Muscle of arm (tissue), 14 donors: Measurements from ENCODE around the gene ACTRT3. TPM values are rescaled to one million over a fixed set of nuclear protein-coding genes. Genes with fewer than 3 reads are reported as not detected.

Experiments
- DNase-seq: peaks from one replicate; pipeline ENCODE4 v3.0.0-alpha.2; 2013
- long read RNA-seq, 11 donors: transcript quantifications; one replicate each; lab custom pipeline, GENCODE V29; 2026
- polyA plus RNA-seq, 12 donors: library from polyadenylated mRNA; unstranded; fragments of 120-200 nt; gene quantifications; one replicate each; pipeline ENCODE4 v1.2.1, GENCODE V29; 2013; ENCODE audit not compliant: insufficient read length in 12 of 12

Gene ACTRT3
- 1 to 10 TPM in 10 of 12 donors, not detected in 2; 2.5 to 4.2 (median 3.1) TPM for polyA plus RNA-seq
- long read RNA-seq, donor 1, partial matches to known transcripts, result 0 of 4 reads
- long read RNA-seq, donor 1, other reads (novel, unspliced or antisense), result 0 of 4 reads
- long read RNA-seq, donor 2, partial matches to known transcripts, result 0 of 2 reads
- long read RNA-seq, donor 2, other reads (novel, unspliced or antisense), result 0 of 2 reads
- long read RNA-seq, donor 3, partial matches to known transcripts, result 0 of 1 reads
- long read RNA-seq, donor 3, other reads (novel, unspliced or antisense), result 0 of 1 reads
- long read RNA-seq, donor 4, partial matches to known transcripts, result 0 of 1 reads
- long read RNA-seq, donor 4, other reads (novel, unspliced or antisense), result 0 of 1 reads
- long read RNA-seq, donor 5, partial matches to known transcripts, result 0 of 1 reads
- long read RNA-seq, donor 5, other reads (novel, unspliced or antisense), result 0 of 1 reads
- long read RNA-seq, donor 6, partial matches to known transcripts, result 0 of 3 reads
- long read RNA-seq, donor 6, other reads (novel, unspliced or antisense), result 0 of 3 reads
- long read RNA-seq, donor 7, result 0 reads
- long read RNA-seq, donor 8, partial matches to known transcripts, result 0 of 2 reads
- long read RNA-seq, donor 8, other reads (novel, unspliced or antisense), result 0 of 2 reads
- long read RNA-seq, donor 9, partial matches to known transcripts, result 0 of 2 reads
- long read RNA-seq, donor 9, other reads (novel, unspliced or antisense), result 0 of 2 reads
- long read RNA-seq, donor 10, partial matches to known transcripts, result 0 of 2 reads
- long read RNA-seq, donor 10, other reads (novel, unspliced or antisense), result 0 of 2 reads
- long read RNA-seq, donor 11, partial matches to known transcripts, result 0 of 2 reads
- long read RNA-seq, donor 11, other reads (novel, unspliced or antisense), result 0 of 2 reads

DNA sequence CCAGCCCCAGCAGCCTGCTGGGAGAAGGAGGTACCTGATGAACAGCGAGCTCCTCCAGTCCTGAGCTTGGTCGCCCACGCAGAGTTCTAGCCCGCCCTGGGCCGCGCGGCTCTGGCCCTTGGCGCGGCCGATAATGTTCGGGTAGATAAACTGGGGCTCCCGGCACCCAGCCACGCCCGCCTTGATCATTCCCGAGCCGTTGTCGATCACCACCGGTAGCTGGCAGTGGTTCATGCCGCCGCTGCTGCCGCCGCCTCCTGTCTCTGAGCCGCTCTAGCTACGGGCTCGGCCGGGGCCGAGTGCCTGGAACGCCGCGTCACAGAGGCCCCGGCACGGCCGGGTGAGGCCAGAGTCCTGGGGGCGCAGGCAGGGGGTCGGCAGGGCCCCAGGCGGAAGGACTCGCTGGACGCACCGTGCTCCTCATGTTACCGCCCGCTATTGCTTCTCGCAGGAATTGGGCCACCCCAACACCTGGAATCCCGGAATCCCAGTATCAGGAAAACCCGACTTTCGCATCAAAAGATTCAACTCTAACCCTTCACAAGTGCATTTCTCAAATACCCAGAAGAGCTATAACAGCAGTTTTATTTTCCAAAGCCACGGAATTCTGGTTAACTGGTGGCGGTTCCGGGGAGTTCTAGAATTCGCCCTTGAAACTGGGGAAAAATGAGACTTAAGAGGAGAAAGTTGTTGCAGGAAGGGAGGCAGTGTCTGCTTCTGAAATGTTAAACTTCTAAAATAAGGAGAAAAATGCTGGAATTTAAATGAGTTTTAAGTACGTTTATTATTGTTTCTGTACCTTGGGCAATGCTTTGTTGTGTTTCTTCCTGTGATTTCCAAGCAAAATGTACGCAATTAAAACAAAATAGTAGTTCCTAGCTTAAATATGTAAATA is at the start of gene ACTRT3:
TSS of gene ACTRT3 (minus strand) at position 275 of the 895 bp plus-strand sequence. CDS start at position 234, 41 bp downstream.
- peak; percentile 72 for DNase-seq

GRCh38 chr3:169818316-169818715 is 49.0 kb upstream of the ACTRT3 start:
- DNase-seq, result no peak

DNA sequence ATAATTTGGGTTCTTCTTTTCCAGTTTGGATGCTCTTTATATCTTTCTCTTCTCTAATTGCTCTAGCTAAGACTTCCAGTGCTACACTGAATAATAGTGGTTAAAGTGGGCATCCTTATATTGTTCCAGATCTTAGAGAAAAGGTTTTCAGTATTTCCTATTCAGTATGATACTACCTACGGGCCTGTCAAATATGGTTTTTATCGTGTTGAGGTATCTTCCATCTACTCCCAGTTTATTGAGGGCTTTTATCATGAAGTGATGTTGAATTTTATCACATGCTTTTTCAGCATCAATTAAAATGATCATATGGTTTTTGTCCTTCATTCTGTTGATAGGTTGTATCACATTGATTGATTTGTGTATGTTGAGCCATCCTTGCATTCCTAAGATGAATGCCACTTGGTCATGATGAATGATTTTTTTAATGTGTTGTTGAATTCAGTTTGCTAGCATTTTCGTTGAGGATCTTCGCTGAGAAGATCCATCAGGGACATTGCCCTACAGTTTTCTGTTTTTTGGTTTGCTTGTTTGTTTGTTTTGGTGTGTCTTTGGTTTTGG is 46.3 kb upstream of the ACTRT3 start:
- no peak for DNase-seq

DNA sequence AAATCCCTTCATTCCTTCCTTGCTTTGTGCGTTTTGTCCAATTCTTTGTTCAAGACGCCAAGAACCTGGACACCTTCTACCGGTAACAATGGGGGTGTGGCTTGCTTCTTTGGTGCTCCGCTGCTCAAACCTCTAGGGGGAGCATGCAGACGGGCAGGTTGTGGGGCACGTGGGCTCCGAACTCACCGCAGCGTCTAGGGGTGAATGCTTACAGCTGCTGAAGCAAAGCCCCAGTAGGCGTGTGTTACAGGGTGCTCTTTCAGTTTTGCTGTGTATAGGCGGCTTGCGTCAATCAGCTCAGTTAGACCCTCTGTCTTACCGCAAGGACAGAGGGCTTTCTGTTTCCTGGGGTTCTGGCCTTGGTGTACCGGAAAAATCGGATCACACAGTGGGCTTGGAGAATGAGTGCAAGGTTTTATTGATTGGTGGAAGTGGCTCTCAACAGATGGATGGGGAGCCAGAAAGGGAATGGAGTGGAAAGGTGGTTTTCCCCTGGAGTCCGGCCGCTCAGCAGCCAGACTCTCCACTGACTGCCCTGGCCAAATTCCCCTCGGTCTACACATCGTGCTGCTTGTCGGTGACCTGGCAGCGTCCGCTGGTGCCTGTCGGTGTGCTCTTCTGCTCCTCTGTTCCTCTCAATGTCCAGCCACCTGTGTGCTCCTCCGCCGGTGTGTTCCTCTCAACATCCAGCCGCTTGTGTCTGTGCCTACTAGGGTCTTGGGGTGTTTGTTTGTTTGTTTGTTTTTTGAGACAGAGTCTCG is 44.6 kb upstream of the ACTRT3 start:
- DNase-seq, result no peak

- DNase-seq, result no peak
Measured at GRCh38 chr3:169813278-169813677, 43.9 kb upstream of the ACTRT3 start.

GRCh38 chr3:169812332-169813235 is 43.2 kb upstream of the ACTRT3 start, which contains the start of the genes LRRC34 and LRRIQ4:
LRRC34 (minus strand) TSS chr3:169812904; CDS start chr3:169812548, 356 bp downstream.
LRRIQ4 (plus strand) TSS chr3:169812870; CDS start chr3:169821922, 9,052 bp downstream.
- peak; percentile 74 for DNase-seq

DNA sequence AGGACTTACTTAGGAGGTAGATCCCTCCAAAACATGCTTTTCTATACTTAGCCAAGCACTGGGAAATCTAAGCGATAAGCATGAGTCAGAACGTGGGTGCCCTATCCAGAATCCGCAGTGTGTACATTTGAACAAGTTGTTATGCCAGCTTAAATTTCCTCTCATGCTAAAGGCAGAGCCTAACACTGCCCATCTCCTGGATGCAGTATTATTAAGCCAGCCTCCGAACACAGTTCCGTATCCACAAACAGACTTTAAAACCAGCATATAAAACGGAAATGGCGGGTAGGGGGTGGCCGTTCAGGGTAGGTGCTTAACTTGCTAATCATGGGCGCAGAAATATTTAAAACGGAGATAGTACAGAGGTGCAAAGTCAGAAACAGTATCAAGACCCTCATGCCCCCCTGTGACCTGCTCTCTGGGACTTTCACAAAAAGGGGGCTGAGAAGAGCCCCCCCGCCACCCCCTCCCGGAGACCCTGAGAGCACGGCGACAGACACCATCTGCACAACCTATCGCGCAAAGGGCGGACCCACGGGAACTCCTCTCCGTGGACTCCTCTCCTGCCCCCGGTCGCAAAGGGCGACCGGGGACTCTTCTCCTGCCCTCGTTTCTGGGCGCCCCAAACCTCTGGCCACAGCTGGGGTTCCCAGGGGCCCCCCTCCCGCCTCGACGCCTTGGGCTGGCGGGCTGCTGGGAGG is 42.4 kb upstream of the ACTRT3 start:
- peak; percentile 54 for DNase-seq

DNA sequence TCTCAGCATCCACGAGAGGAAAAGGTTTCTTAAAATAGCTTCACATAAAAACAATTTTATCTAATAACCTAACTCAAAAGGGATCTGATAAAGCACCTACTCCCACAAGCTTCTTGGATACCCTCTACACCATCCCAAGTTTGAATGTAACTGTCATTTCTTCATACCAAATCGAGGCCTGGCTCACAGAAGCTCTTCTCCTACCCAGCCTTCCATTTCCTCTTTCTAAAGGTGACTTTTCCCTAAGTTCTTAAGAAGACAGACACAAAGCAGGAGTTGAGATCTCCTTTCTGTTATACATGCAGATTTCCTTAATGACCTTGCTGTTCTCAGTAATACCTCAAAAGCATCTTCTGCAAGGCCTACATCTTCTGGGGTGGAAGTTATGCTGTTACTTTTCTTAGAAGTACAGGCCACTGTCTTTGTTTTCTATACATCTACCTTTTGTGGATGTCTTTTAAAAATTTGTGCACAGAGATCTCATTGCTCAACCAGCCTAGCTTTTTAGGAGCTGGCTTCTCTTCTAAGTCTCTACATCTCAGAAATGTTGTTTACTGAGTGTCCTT is 40.0 kb upstream of the ACTRT3 start:
- no peak for DNase-seq

DNA sequence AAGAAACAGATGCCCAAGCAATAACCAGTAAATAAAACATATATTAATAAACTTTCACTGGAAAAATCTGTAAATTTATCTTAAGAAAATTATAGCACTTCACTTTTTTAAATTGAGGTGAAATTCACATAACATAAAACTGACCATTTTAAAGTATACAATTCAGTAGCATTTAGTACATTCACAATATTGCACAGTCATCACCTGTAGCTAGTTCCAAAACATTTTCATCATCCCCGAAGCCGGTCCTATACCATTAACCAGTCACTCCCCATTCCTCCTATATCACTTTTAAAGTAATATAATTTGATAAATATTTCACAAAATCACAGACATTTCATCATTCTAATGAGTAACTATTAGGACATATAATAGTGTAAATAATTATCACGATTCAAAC is 35.3 kb upstream of the ACTRT3 start:
- DNase-seq, result no peak

- DNase-seq, result no peak
Measured at GRCh38 chr3:169792359-169792758, 23.0 kb upstream of the ACTRT3 start.

DNA sequence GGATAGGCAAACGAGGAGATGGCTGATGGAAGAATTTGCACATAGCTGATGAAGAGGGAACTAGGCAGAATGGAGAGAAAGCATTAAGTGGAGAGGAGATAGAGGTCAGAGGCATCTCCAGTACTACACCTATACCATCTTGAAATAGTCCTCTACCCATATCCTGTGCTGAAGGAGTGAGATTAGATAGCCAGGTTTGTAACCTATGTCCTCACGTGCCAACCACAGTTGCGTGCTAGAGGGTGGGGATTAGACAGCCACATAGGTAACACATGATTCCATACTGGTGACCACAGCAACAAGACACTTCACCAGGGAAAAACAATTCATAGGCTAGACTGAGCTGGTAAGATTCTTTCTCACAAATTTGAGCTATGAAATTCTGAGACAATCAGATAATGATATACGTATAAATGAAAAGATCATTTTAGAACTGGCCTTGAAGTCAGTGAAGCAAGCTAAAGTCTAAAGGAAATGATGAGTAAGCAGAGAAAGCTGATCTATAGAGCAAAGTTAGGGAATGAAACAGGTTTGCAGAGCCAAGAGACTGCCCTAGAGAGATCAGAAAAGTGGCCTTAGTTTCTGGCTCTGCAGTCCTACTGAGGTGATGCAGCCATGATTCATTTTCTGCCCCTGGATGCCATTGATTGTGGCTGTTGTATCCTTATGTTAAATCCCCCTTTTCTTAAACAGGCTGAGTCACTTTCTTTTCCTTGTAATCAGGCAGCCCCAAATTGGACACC is 21.5 kb upstream of the ACTRT3 start:
- no peak for DNase-seq

DNA sequence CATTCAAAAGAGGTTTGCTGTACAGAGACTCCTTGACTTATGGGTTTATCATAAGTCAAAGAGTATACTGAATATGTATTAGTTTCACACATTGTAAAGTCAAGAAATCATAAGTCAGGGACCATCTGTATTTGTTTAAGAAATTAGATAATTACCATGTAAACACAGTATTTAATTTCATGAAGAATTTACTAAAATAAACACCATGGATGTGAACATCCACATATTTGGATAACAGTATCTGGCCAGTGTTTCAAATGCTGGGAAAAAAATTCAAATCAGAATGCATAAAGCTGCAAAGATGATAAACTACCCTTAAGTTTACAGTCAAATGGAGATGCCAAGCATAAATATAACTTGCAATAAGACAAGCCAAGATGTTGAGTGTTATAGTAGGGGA is 20.9 kb upstream of the ACTRT3 start:
- no peak for DNase-seq

DNA sequence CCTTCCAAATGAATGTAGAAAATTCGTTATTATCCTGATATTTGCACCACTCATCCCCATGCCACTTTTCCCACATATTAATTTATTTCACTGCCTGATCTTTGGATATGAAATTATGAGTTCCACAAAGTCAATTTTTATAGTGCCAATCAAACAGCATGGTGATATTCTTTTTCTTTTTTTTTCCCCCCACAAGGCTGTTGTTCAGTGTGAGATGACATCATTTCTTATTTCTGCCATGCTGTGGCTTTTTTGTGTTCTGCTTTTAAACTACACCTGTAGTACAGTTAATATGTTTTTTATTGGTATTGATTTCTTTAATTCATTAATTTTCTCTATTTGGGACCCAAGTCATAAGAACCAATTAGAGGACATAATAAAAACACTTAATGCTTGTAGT is 18.4 kb upstream of the ACTRT3 start:
- DNase-seq, result no peak

GRCh38 chr3:169787120-169787519 is 17.8 kb upstream of the ACTRT3 start:
- no peak for DNase-seq

DNA sequence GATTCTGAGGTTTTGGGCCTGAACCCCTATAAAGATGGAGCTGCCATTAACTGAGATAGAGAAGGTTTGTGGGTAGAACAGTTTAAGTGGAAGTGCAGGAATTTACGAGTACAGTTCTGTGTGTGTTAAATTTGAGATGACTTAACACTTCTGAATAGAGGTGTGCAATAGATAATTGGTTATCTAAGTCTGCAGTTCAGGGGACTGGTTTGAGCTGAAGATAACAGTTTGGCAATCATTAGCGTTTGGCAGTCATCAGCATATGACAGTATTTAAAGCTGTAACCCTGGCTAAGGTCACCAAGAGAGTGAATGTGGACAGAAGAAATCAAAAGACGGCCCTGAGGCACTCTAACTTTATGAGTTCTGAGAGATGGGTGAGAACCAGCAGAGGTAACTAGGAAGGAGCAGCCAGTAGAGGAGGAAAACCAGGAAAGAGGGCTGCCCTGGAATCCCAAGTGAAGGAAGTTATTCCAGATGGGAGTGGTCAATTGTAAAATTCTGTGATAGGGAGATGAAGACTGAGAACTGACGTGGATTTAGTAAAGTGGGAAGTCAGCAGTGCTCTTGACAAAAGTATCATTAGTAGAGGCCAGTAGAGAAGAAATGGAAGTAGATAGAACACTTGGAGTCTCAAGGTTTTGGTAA is 12.0 kb upstream of the ACTRT3 start:
- no peak for DNase-seq

DNA sequence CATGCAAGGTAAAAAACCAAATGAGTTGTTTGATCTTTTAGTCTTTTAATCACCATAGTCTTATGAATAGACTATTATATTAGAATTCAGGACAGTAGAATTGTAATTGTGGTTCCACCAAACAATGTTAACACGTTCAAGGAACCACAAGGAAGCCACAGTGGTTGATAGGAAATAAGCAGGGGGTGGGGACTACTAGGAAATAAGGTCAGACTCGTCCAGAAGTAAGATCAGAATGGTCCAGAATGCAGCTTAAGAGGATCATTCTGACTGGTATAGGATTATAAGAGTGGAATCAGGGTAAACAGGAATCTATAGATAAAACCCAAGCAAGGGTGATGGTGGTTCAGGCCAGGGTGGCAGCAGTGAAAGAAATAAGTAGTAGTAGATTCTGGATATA is 11.4 kb upstream of the ACTRT3 start:
- DNase-seq, result no peak

DNA sequence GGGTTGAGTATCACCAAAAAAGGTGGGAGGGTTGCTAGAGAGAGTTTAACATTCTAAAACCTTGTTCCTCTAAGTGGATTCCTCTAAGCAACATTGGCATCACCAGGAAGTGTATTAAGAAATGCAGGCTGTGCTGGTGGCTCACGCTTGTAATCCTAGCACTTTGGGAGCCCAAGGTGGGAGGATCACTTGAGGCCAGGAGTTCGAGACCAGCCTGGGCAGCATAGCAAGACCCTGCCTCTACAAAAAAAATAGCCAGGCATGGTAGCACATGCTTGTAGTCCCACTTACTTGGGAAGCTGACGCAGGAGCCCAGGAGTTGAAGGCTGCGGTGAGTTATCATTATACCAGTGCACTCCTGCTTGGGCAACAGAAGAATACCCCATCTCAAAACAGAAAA is 8.5 kb upstream of the ACTRT3 start:
- DNase-seq, result no peak
